H1 (cell line): ENCODE measurements around the gene INPP4A.

Source experiments
- CTCF ChIP-seq, 3 experiments: IDR thresholded peaks; 1 replicate in 2 of 3; 2 replicates in 1 of 3; pipeline versions ENCODE4 v1.5.1 to v1.6.1; 2011; ENCODE audit warnings: low read length in 3 of 3, mild to moderate bottlenecking in 3 of 3, inconsistent platforms in 2 of 3, low read depth in 1 of 3, moderate library complexity in 1 of 3; ENCODE audit not compliant: insufficient read depth in 1 of 3; ENCODE audit errors: control extremely low read depth in 1 of 3
- POLR2AphosphoS5 ChIP-seq: IDR thresholded peaks from 2 replicates; pipeline ENCODE4 v1.6.1; 2011; ENCODE audit warnings: low read depth, low read length

GRCh38 chr2:98588880-98589431 is 144.3 kb downstream of the INPP4A start:
- TF ChIP-seq CTCF (IDR thresholded peaks at IDR 0.05; ENCODE audit: control extremely low read depth in 1 of 3, insufficient read depth in 1 of 3, low read depth in 1 of 3, low read length in 3 of 3) (no peak), POLR2AphosphoS5 (no peak)
